Uterus (tissue), 2 donors: ENCODE data around the gene FSCN2.

Experiments
- CTCF ChIP-seq, 4 experiments: fragments of 200-600 bp in 2 of 4; fragments of 450-650 bp in 2 of 4; sonication (generic) in 2 of 4; IDR thresholded peaks; one replicate each; pipeline ENCODE4 v1.5.1; 2016 to 2019; ENCODE audit warnings: antibody characterized with exemption in 4 of 4, mild to moderate bottlenecking in 2 of 4, moderate library complexity in 1 of 4
- POLR2A ChIP-seq, 2 donors: fragments of 450-650 bp; IDR thresholded peaks; one replicate each; pipeline ENCODE4 v1.6.1; 2016; ENCODE audit warnings: antibody characterized with exemption in 2 of 2, mild to moderate bottlenecking in 1 of 2, moderate library complexity in 1 of 2

- TF ChIP-seq POLR2A (IDR thresholded peaks at IDR 0.05) (no peak), CTCF (IDR thresholded peaks at IDR 0.05) (no peak)
Observed at GRCh38 chr17:81586096-81586495, 57.9 kb downstream of the FSCN2 start.
